K562 (cell line): Measurements from ENCODE around the gene SLC27A4. TPM values are rescaled to one million over a fixed set of nuclear protein-coding genes. Genes with fewer than 3 reads are reported as not detected.

Experiments used
- ATF1 ChIP-seq, 2 experiments: fragments of 450-650 bp in 1 of 2; IDR thresholded peaks; 2 replicates each; pipeline ENCODE4 v1.6.1; 2016; ENCODE audit warnings: missing compliant biosample characterization in 1 of 2, missing genetic modification characterization in 1 of 2
- ATF7 ChIP-seq: fragments of 450-650 bp; IDR thresholded peaks from 2 replicates; pipeline ENCODE4 v1.7.1; 2014; ENCODE audit warnings: mild to moderate bottlenecking, moderate library complexity
- CBFA2T2 ChIP-seq: fragments of 450-650 bp; conservative IDR thresholded peaks from 2 replicates; pipeline ENCODE4 v1.6.1; 2017; ENCODE audit warnings: mild to moderate bottlenecking
- CREB3L1 ChIP-seq: fragments of 450-650 bp; IDR thresholded peaks from 2 replicates; pipeline ENCODE4 v1.6.1; 2014; ENCODE audit warnings: low read depth, mild to moderate bottlenecking, moderate library complexity, borderline replicate concordance
- E2F3 ChIP-seq: fragments of 250-450 bp; sonication (Bioruptor Pico); IDR thresholded peaks from 2 replicates; pipeline ENCODE4 v1.4.0; 2020; ENCODE audit warnings: mild to moderate bottlenecking
- ELK3 ChIP-seq: fragments of 450-650 bp; formaldehyde crosslinking; IDR thresholded peaks from 2 replicates; pipeline ENCODE4 v1.4.0; 2020; ENCODE audit warnings: mild to moderate bottlenecking
- FOXP1 ChIP-seq: sonication (generic); formaldehyde crosslinking; IDR thresholded peaks from 2 replicates; pipeline ENCODE4 v1.8.0; 2022; ENCODE audit warnings: mild to moderate bottlenecking, missing genetic modification reagents
- HDAC1 ChIP-seq, 2 experiments: fragments of 450-650 bp; IDR thresholded peaks; 2 replicates each; pipeline ENCODE4 v1.6.1; 2016 to 2017; ENCODE audit warnings: inconsistent platforms in 1 of 2, mild to moderate bottlenecking in 1 of 2, moderate library complexity in 1 of 2
- KDM1A ChIP-seq, 2 experiments: fragments of 450-650 bp; IDR thresholded peaks; 2 replicates each; pipeline ENCODE4 v1.6.1; 2016; ENCODE audit warnings: mild to moderate bottlenecking in 2 of 2
- MAFG ChIP-seq: fragments of 450-650 bp; conservative IDR thresholded peaks from 2 replicates; pipeline ENCODE4 v1.6.1; 2016; ENCODE audit warnings: missing genetic modification characterization, missing compliant biosample characterization
- PHF21A ChIP-seq: fragments of 450-650 bp; IDR thresholded peaks from 2 replicates; pipeline ENCODE4 v1.6.1; 2017; ENCODE audit warnings: low read depth, borderline replicate concordance
- SREBF1 ChIP-seq: fragments of 150-350 bp; IDR thresholded peaks from 2 replicates; pipeline ENCODE4 v1.6.1; 2014; ENCODE audit warnings: antibody characterized with exemption, low read depth, low read length, borderline replicate concordance
- STAG1 ChIP-seq: sonication (generic); formaldehyde crosslinking; IDR thresholded peaks from 2 replicates; pipeline ENCODE4 v1.5.0; 2020; ENCODE audit warnings: missing genetic modification reagents, borderline replicate concordance
- TEAD4 ChIP-seq, 2 experiments: sonication (generic) in 1 of 2; formaldehyde crosslinking in 1 of 2; IDR thresholded peaks; 2 replicates each; pipeline versions ENCODE4 v1.6.1 to v1.8.0; 2012 to 2022; ENCODE audit warnings: borderline replicate concordance in 1 of 2, inconsistent platforms in 1 of 2, low read length in 1 of 2, mild to moderate bottlenecking in 1 of 2, missing genetic modification reagents in 1 of 2
- THAP12 ChIP-seq: fragments of 250-450 bp; sonication (Bioruptor Pico); IDR thresholded peaks from 2 replicates; pipeline ENCODE4 v1.9.0; 2021; ENCODE audit warnings: mild to moderate bottlenecking, inconsistent platforms
- VEZF1 ChIP-seq: fragments of 200-800 bp; sonication (Bioruptor generic); IDR thresholded peaks from 2 replicates; pipeline ENCODE4 v1.6.1; 2017; ENCODE audit warnings: missing genetic modification characterization, missing compliant biosample characterization
- ZBTB33 ChIP-seq: sonication (generic); formaldehyde crosslinking; IDR thresholded peaks from 2 replicates; pipeline ENCODE4 v1.8.1; 2023; ENCODE audit warnings: mild to moderate bottlenecking, missing genetic modification reagents
- ZNF282 ChIP-seq: sonication (generic); formaldehyde crosslinking; IDR thresholded peaks from 2 replicates; pipeline ENCODE4 v1.8.1; 2023; ENCODE audit warnings: missing genetic modification reagents
- polyA plus RNA-seq, 8 experiments: library from polyadenylated mRNA; depleted of rRNA in 4 of 8; stranded (reverse) in 5 of 8; unstranded in 3 of 8; fragments of >200 nt; fragmentation: Nextera tagmentation in 2 of 8; fragmentation: Illumina TruSeq in 1 of 8; extraction: Ambion mirVana in 2 of 8; extraction: Trizol in 1 of 8; gene quantifications; 2 replicates each; pipeline versions ENCODE4 v1.2.1 to v1.2.3, GENCODE V29; 2011 to 2014; ENCODE audit warnings: inconsistent platforms in 1 of 8, missing spikeins in 1 of 8
- total RNA-seq, 7 experiments: library from RNA; depleted of rRNA in 6 of 7; stranded (reverse); fragments of >200 nt in 6 of 7; fragmentation: Illumina TruSeq in 2 of 7; extraction: Trizol in 2 of 7; gene quantifications; 2 replicates each; pipeline versions ENCODE4 v1.2.1 to v1.2.3, GENCODE V29; 2011 to 2021; ENCODE audit warnings: low replicate concordance in 1 of 7

The SLC27A4 gene
- total and polyA plus RNA-seq, 9 of the 15 experiments (the other 6 are each of a cell fraction or from before 2014, with no cell fraction given) = 0.25 to 35.7 (median 14.0) TPM

- TF ChIP-seq TEAD4 (IDR thresholded peaks at IDR 0.05; ENCODE audit: low read length) (no peak), TEAD4 (CRISPR knock-in tag; IDR thresholded peaks at IDR 0.05; ENCODE audit: borderline replicate concordance) (no peak), HDAC1 (IDR thresholded peaks at IDR 0.05) (peak in 1 of 2 experiments; percentile 60; a peak in 2 of 4 replicates), ATF1 (CRISPR knock-in tag; IDR thresholded peaks at IDR 0.05) (peak; percentile 27; the same call in 1 of the 2 replicates), ATF1 (tag; IDR thresholded peaks at IDR 0.05) (0 out of 2 replicates have a peak, but pooled peaks have one; percentile 24), PHF21A (peak; percentile 88), THAP12 (CRISPR knock-in tag) (peak; percentile 80), FOXP1 (CRISPR knock-in tag) (peak; percentile 75; the same call in 1 of the 2 replicates), CBFA2T2 (no peak), SREBF1 (no peak), ZBTB33 (CRISPR knock-in tag) (no peak), E2F3 (CRISPR knock-in tag) (no peak), MAFG (tag) (no peak), ELK3 (CRISPR knock-in tag) (no peak), KDM1A (IDR thresholded peaks at IDR 0.05) (no peak), VEZF1 (CRISPR knock-in tag) (peak; percentile 75), STAG1 (CRISPR knock-in tag) (no peak), CREB3L1 (no peak), ATF7 (no peak; the same call in 1 of the 2 replicates), ZNF282 (no peak)
These were observed 536 bp downstream of the SLC27A4 start (continued) for GRCh38 chr9:128340691-128341434.
